ENCODE results near the gene TUBB1. TPM values are rescaled to one million over a fixed set of nuclear protein-coding genes. Genes with fewer than 3 reads are reported as not detected.

Gene TUBB1
- total and polyA plus RNA-seq, 2 of the 13 experiments (the other 11 are each of a cell fraction or from before 2014, with no cell fraction given), result 0.11 to 57.6 TPM

- TF ChIP-seq PRDM15 (CRISPR knock-in tag; IDR thresholded peaks at IDR 0.05) (peak; percentile 64; the same call in 1 of the 2 replicates), ZBTB42 (CRISPR knock-in tag; IDR thresholded peaks at IDR 0.05) (0 out of 2 replicates have a peak, but pooled peaks have one; percentile 26), RBFOX2 (IDR thresholded peaks at IDR 0.05; ENCODE audit: low read depth, low read length) (peak; percentile 59), GABPA (IDR thresholded peaks at IDR 0.05; ENCODE audit: low read depth, low read length) (no peak), GABPA (CRISPR knock-in tag; IDR thresholded peaks at IDR 0.05; ENCODE audit: low read depth) (peak; percentile 68), EEA1 (CRISPR knock-in tag; IDR thresholded peaks at IDR 0.05; ENCODE audit: borderline replicate concordance) (no peak), ZBTB49 (CRISPR knock-in tag; IDR thresholded peaks at IDR 0.05; ENCODE audit: borderline replicate concordance) (0 out of 2 replicates have a peak, but pooled peaks have one; percentile 21), ZFP91 (CRISPR knock-in tag; IDR thresholded peaks at IDR 0.05; ENCODE audit: borderline replicate concordance) (no peak), DMAP1 (CRISPR knock-in tag; IDR thresholded peaks at IDR 0.05) (0 out of 2 replicates have a peak, but pooled peaks have one; percentile 14), ZNF644 (CRISPR knock-in tag; IDR thresholded peaks at IDR 0.05; ENCODE audit: low read depth) (peak; percentile 57; the same call in 1 of the 2 replicates), ZNF501 (CRISPR knock-in tag; IDR thresholded peaks at IDR 0.05) (peak; percentile 50; the same call in 1 of the 2 replicates), ELF4 (CRISPR knock-in tag; IDR thresholded peaks at IDR 0.05; ENCODE audit: borderline replicate concordance) (peak; percentile 24; the same call in 1 of the 2 replicates), EP300 (IDR thresholded peaks at IDR 0.05; ENCODE audit: low read depth in 2 of 2, low read length in 2 of 2) (peak in 1 of 2 experiments; percentile 20; a peak in 1 of 4 replicates), EP300 (CRISPR knock-in tag; IDR thresholded peaks at IDR 0.05; ENCODE audit: borderline replicate concordance) (no peak), TFDP1 (CRISPR knock-in tag; IDR thresholded peaks at IDR 0.05; ENCODE audit: borderline replicate concordance) (no peak), RCOR2 (CRISPR knock-in tag; IDR thresholded peaks at IDR 0.05) (no peak), IRF2 (CRISPR knock-in tag; IDR thresholded peaks at IDR 0.05) (no peak)
These were observed 2.3 kb upstream of the TUBB1 start (continued) for GRCh38 chr20:59016795-59017492.
